Sigmoid colon (tissue), 4 donors: ENCODE results near the gene BPIFB4.

Experiments
- CTCF ChIP-seq, 4 experiments: fragments of 450-650 bp in 3 of 4; fragments of 200-600 bp in 1 of 4; IDR thresholded peaks; one replicate each; pipeline ENCODE4 v1.5.1; 2016 to 2019; ENCODE audit warnings: antibody characterized with exemption in 4 of 4, mild to moderate bottlenecking in 3 of 4, moderate library complexity in 2 of 4
- EP300 ChIP-seq, 4 donors: sonication (generic); formaldehyde crosslinking; IDR thresholded peaks; one replicate each; pipeline ENCODE4 v1.6.1; 2017; ENCODE audit warnings: antibody characterized with exemption in 4 of 4
- POLR2AphosphoS5 ChIP-seq, 4 donors: sonication (generic); formaldehyde crosslinking; IDR thresholded peaks; one replicate each; pipeline ENCODE4 v1.6.1; 2017; ENCODE audit warnings: antibody characterized with exemption in 4 of 4

GRCh38 chr20:33091693-33092092 lies 12.2 kb downstream of the BPIFB4 start:
- no peak for TF ChIP-seq POLR2AphosphoS5 (IDR thresholded peaks at IDR 0.05)
- no peak for TF ChIP-seq EP300 (IDR thresholded peaks at IDR 0.05)
- no peak for TF ChIP-seq CTCF (IDR thresholded peaks at IDR 0.05)
